ENCODE data around the gene LKAAEAR1.

LKAAEAR1 gene

DNA sequence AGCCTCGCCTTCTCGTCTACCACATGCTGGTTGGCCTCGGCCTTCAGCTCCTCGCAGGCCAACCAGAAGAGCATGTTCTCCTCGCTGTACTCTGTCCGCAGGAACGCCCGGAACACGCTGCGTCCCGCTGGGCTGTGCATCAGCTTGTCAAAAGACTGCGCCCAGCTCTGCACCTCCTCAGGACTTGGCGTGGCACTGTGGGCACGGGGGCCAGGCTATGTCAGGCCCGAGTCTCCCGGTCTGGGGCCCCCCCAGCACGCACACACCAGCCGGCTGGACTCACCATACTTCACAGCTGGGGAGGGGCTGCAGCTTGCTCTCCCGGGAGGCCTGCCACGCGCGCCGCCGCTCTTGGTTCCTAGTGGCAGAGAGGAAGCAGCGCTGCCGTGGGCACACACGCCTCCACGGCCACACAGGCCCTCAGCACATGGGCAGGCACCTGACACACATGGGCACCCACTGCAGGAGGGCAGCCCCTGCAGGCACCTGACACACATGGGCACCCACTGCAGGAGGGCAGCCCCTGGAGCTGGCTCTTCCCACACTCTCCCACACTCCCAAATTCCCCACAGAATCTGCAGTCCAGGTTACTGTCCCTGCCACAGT, 9.9 kb downstream of the LKAAEAR1 start:
- no peak overlapping the region for H3K4me3 ChIP-seq (ENCODE audit: control insufficient read depth, low read depth, low read length)
- no peak for DNase-seq (ENCODE audit: low read depth)
- TF ChIP-seq, protein P1, sequence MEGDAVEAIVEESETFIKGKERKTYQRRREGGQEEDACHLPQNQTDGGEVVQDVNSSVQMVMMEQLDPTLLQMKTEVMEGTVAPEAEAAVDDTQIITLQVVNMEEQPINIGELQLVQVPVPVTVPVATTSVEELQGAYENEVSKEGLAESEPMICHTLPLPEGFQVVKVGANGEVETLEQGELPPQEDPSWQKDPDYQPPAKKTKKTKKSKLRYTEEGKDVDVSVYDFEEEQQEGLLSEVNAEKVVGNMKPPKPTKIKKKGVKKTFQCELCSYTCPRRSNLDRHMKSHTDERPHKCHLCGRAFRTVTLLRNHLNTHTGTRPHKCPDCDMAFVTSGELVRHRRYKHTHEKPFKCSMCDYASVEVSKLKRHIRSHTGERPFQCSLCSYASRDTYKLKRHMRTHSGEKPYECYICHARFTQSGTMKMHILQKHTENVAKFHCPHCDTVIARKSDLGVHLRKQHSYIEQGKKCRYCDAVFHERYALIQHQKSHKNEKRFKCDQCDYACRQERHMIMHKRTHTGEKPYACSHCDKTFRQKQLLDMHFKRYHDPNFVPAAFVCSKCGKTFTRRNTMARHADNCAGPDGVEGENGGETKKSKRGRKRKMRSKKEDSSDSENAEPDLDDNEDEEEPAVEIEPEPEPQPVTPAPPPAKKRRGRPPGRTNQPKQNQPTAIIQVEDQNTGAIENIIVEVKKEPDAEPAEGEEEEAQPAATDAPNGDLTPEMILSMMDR (IDR thresholded peaks at IDR 0.05; ENCODE audit: control insufficient read depth, insufficient read depth, low read depth, low read length, missing control alignments) = no peak

DNA sequence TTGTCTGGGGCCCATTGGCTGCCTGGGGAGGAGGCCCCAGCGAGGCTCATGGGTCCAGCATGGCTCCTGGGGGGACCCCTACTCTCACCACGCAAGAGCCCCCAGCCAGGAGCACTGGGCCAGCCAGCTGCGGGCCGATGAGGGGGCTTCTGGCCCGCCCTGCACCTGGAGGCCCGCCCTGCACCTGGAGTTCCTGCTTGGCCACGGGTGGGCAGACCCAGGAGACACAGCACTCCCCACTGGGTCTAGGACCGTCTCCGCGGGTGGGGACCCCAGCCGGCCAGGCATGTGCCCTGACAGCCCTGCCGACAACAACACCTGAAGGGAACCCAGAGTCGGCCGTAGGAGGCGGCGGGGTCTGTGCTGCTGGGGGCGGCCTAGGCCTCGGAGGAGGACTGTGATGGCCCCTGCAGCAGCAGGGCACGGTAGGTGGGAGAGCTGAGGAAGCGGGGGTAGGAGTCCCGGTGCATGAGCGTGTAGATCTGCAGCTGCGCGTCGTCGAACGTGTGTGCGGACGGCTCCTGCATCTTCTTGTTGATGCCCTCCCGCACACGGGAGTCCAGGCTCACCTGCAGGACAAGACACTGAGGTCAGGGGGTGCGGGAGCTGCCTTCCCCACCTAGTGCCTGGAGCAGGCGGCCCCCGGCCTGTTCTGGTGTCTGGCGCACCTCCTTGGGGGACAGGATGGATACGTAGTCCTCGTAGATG, 10.6 kb downstream of the LKAAEAR1 start:
- TF ChIP-seq, protein P1 (IDR thresholded peaks at IDR 0.05; ENCODE audit: control insufficient read depth, insufficient read depth, low read depth, low read length, missing control alignments) = no peak
- no peak for DNase-seq (ENCODE audit: low read depth)
- no peak overlapping the region for H3K4me3 ChIP-seq (ENCODE audit: control insufficient read depth, low read depth, low read length)

DNA sequence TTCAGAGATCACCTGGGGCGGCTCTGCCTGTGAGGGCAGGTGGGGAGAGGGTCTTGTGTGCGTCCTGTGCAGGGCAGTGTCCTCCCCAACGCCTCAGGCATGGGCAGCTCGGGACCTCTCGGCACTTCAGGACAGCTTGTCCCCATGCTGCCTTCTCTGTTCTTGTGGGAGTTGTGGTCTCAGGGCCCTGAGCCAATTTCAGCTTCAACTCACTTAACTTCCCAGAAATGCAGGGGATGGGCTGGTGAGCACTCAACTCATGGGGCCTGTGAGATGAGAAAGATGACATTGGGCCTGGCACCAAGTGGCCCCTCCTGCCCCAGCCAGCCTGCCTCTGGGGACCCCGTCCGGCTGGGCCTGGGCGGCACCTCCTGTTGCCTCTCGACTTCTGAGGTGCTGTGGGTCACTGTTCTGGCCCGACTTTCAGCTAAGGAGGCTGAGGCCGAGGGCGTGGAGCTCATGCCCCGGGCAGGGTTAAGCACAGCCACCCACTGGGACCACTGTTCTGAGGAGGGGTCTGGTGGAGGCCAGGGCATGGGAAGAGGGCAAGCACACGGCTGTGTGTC, 11.6 kb downstream of the LKAAEAR1 start:
- DNase-seq (ENCODE audit: low read depth) = no peak
- no peak overlapping the region for H3K4me3 ChIP-seq (ENCODE audit: control insufficient read depth, low read depth, low read length)
- TF ChIP-seq, protein P1 (IDR thresholded peaks at IDR 0.05; ENCODE audit: control insufficient read depth, insufficient read depth, low read depth, low read length, missing control alignments) = no peak

DNA sequence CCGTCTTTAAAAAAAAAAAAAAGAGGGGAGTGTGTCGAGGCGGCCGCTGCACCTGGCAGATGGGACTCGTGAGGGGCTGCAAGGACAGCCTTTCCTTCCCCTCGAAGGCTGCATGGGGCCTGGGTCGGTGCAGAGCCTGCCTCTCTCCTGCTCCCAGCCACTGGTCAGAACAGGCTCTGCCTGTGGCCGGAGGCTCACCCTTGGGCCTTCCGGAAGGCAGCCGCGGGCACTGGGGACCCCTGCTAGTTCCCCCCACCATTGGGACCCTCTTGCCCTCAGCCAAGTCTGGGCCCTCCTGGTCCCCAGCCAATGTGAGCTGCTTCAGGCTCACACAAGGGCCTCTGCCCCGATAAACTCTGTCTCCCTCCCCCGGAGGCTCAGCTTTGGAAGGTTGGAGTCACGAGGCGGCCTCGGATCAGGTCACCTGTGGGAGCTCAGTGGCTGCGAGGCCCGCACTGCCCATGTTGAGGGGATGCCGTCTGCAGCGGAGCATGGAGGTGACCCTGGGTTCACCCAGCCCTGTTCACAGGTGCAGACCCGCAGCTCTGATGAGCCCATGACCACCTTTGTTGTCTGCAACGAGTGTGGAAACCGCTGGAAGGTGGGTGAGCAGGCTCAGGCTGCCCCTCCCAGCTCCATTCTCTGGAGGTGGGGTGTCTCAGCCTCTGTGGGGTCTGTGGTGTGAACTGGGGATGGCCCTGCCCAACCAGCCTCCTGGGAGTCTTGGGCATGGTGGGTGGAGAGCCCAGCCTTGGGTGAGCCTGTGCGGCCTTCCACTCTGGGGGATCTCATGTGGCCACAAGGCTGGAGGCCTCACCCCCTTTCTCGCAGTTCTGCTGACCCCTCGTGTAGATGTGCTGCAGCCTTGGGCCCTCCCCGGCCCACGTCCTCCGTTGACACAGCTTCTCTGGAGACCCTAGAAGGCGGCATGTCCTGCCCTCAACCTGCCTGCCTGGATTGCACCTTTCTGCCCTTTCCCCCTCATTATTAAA, 12.6 kb downstream of the LKAAEAR1 start:
- TF ChIP-seq, protein P1 (IDR thresholded peaks at IDR 0.05; ENCODE audit: control insufficient read depth, insufficient read depth, low read depth, low read length, missing control alignments) = no peak
- H3K4me3 ChIP-seq (ENCODE audit: control insufficient read depth, low read depth, low read length) = no peak overlapping the region
- DNase-seq (ENCODE audit: low read depth) = no peak

DNA sequence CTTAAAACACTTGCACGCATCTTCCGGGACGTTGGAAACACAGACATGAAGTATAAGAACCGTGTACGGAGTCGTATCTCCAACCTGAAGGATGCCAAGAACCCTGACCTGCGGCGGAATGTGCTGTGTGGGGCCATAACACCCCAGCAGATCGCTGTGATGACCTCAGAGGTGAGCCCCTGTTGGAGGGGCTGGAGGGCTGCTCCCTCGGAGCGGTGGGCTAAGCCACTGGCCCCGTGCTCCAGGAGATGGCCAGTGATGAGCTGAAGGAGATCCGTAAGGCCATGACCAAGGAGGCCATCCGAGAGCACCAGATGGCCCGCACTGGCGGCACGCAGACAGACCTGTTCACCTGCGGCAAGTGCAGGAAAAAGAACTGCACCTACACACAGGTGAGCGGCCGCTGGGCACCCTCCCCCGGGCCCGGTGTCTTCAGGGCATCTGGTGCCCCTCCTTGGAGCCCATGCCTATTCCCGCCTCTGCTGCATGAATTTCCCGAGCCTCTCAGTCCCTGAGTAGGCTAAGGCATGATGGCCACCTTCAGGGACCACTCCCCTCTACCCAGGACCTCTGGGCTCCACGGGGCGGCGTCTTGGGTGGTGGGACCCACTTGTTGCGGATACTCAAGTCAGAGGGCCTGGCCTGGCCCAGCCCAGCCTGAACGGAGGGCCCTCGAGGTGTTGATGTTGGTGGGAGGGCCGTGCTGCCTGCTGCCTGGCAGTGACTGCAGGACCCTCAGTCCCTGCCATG, 13.8 kb downstream of the LKAAEAR1 start:
- TF ChIP-seq, protein P1 (IDR thresholded peaks at IDR 0.05; ENCODE audit: control insufficient read depth, insufficient read depth, low read depth, low read length, missing control alignments) = no peak
- no peak overlapping the region for H3K4me3 ChIP-seq (ENCODE audit: control insufficient read depth, low read depth, low read length)
- no peak for DNase-seq (ENCODE audit: low read depth)
